A673 (cell line): Measurements from ENCODE around the gene EXPH5.

Experiments
- EZH2 ChIP-seq: fragments of 200-600 bp; sonication (generic); IDR thresholded peaks from 2 replicates; pipeline ENCODE4 v1.6.1; 2017; ENCODE audit warnings: borderline replicate concordance, low read depth, mild to moderate bottlenecking, mixed read lengths, antibody characterized with exemption, low read length; ENCODE audit not compliant: poor library complexity, severe bottlenecking
- TF ChIP-seq, protein P1 (sequence below): fragments of 300-800, 200-600 bp; sonication (generic); conservative IDR thresholded peaks from 2 replicates; pipeline ENCODE4 v1.5.1; 2017; ENCODE audit warnings: low read depth, mild to moderate bottlenecking, antibody characterized with exemption, low read length, moderate library complexity, mixed read lengths

DNA sequence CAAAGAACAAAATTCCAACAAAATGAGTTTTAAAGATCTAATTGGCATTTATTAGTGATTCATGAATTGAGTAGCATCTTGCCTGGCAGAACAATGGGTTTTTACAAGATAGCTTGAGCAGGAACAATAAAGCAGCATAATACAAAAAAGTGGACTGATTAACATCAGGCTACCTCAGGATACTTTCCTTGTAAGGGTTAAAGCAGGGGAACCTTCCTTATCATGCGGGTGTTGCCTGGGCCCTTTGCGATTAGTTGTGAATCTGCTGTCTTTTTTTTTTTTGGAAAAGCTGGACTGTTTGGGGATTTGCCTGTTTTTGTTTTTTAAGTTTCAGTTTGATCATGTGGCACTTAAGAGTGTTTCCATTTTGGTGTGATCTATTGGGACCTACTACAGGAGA lies 37.5 kb downstream of the EXPH5 start:
- TF ChIP-seq, protein P1, sequence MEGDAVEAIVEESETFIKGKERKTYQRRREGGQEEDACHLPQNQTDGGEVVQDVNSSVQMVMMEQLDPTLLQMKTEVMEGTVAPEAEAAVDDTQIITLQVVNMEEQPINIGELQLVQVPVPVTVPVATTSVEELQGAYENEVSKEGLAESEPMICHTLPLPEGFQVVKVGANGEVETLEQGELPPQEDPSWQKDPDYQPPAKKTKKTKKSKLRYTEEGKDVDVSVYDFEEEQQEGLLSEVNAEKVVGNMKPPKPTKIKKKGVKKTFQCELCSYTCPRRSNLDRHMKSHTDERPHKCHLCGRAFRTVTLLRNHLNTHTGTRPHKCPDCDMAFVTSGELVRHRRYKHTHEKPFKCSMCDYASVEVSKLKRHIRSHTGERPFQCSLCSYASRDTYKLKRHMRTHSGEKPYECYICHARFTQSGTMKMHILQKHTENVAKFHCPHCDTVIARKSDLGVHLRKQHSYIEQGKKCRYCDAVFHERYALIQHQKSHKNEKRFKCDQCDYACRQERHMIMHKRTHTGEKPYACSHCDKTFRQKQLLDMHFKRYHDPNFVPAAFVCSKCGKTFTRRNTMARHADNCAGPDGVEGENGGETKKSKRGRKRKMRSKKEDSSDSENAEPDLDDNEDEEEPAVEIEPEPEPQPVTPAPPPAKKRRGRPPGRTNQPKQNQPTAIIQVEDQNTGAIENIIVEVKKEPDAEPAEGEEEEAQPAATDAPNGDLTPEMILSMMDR, result no peak
- TF ChIP-seq EZH2, result no peak
